HUES48 (cell line): ENCODE data around the gene LARP1B.
"Not testable (repeated sequence)": the region's sequence is repeated elsewhere in the genome, so short reads cannot be mapped to it uniquely, and the experiment has no call there.

ENCODE experiments used
- H3K27ac ChIP-seq: one replicate; pipeline ENCODE4 v1.7.0; 2013; ENCODE audit warnings: low read depth, low read length, inconsistent platforms
- H3K27me3 ChIP-seq: 2 replicates; pipeline ENCODE4 v1.6.1; 2013; ENCODE audit warnings: mild to moderate bottlenecking, low read length; ENCODE audit not compliant: control insufficient read depth, insufficient read depth
- H3K36me3 ChIP-seq: 2 replicates; pipeline ENCODE4 v1.6.1; 2013; ENCODE audit warnings: low read length; ENCODE audit not compliant: control insufficient read depth, insufficient read depth
- H3K4me1 ChIP-seq: 2 replicates; pipeline ENCODE4 v1.6.1; 2013; ENCODE audit warnings: mild to moderate bottlenecking, low read length; ENCODE audit not compliant: control insufficient read depth, insufficient read depth
- H3K4me3 ChIP-seq: 2 replicates; pipeline ENCODE4 v1.5.1; 2013; ENCODE audit warnings: mild to moderate bottlenecking, low read depth, low read length
- H3K9ac ChIP-seq: 2 replicates; pipeline ENCODE4 v1.6.1; 2013; ENCODE audit warnings: mild to moderate bottlenecking, low read depth, low read length, moderate library complexity
- H3K9me3 ChIP-seq: 2 replicates; pipeline ENCODE4 v1.6.1; 2013; ENCODE audit warnings: low read length; ENCODE audit not compliant: control insufficient read depth, insufficient read depth

Gene LARP1B

GRCh38 chr4:128141866-128142265 lies 80.8 kb downstream of the LARP1B start:
- Histone ChIP-seq H3K27ac (no peak overlapping the region), H3K27me3 (no peaks in the 10 kb centered on the region), H3K36me3 (no peaks in the 10 kb centered on the region; the same call in 1 of the 2 replicates), H3K4me3 (no peak overlapping the region), H3K4me1 (no peaks in the 10 kb centered on the region), H3K9ac (no peak overlapping the region), H3K9me3 (peaks cover 4% of the 10 kb centered on the region; the same call in 1 of the 2 replicates)

- Histone ChIP-seq H3K9me3 (peaks cover 4% of the 10 kb centered on the region; the same call in 1 of the 2 replicates), H3K9ac (no peak overlapping the region), H3K4me1 (no peaks in the 10 kb centered on the region), H3K27me3 (no peaks in the 10 kb centered on the region), H3K36me3 (no peaks in the 10 kb centered on the region), H3K4me3 (no peak overlapping the region), H3K27ac (no peak overlapping the region)
These were observed 84.6 kb downstream of the LARP1B start for GRCh38 chr4:128145727-128146126.

- no peaks in the 10 kb centered on the region for H3K27me3 ChIP-seq
- H3K4me3 ChIP-seq, result no peak overlapping the region
- H3K9ac ChIP-seq, result no peak overlapping the region
- H3K27ac ChIP-seq, result no peak overlapping the region
- H3K9me3 ChIP-seq, result no peaks in the 10 kb centered on the region
- H3K4me1 ChIP-seq, result no peaks in the 10 kb centered on the region
- H3K36me3 ChIP-seq, result no peaks in the 10 kb centered on the region; the same call in 1 of the 2 replicates
These were observed 92.7 kb downstream of the LARP1B start for GRCh38 chr4:128153800-128154199.

- Histone ChIP-seq H3K36me3 (no peaks in the 10 kb centered on the region; the same call in 1 of the 2 replicates), H3K27ac (no peak overlapping the region), H3K4me1 (peaks cover 3% of the 10 kb centered on the region; the same call in 1 of the 2 replicates), H3K9me3 (no peaks in the 10 kb centered on the region), H3K9ac (no peak overlapping the region), H3K4me3 (no peak overlapping the region), H3K27me3 (no peaks in the 10 kb centered on the region)
These were observed 94.2 kb downstream of the LARP1B start for GRCh38 chr4:128155231-128155855.

GRCh38 chr4:128155874-128156456 lies 94.9 kb downstream of the LARP1B start:
- Histone ChIP-seq H3K4me1 (peaks cover 9% of the 10 kb centered on the region; the same call in 1 of the 2 replicates), H3K27ac (no peak overlapping the region), H3K36me3 (no peaks in the 10 kb centered on the region; the same call in 1 of the 2 replicates), H3K9me3 (no peaks in the 10 kb centered on the region), H3K9ac (no peak overlapping the region), H3K4me3 (no peak overlapping the region), H3K27me3 (no peaks in the 10 kb centered on the region)

- H3K27me3 ChIP-seq, H3K36me3 ChIP-seq, H3K4me3 ChIP-seq, H3K27ac ChIP-seq, H3K9ac ChIP-seq, H3K9me3 ChIP-seq: not testable (repeated sequence)
- peaks cover 13% of the 10 kb centered on the region for H3K4me1 ChIP-seq
These were observed 95.4 kb downstream of the LARP1B start for GRCh38 chr4:128156472-128156871.

GRCh38 chr4:128158894-128159293 lies 97.8 kb downstream of the LARP1B start:
- no peak overlapping the region for H3K27ac ChIP-seq
- H3K27me3 ChIP-seq, result no peaks in the 10 kb centered on the region
- peaks cover 37% of the 10 kb centered on the region for H3K4me1 ChIP-seq
- H3K9me3 ChIP-seq, result no peaks in the 10 kb centered on the region
- no peaks in the 10 kb centered on the region; the same call in 1 of the 2 replicates for H3K36me3 ChIP-seq
- no peak overlapping the region for H3K9ac ChIP-seq
- no peak overlapping the region for H3K4me3 ChIP-seq

GRCh38 chr4:128159967-128160366 lies 98.9 kb downstream of the LARP1B start:
- no peak overlapping the region for H3K4me3 ChIP-seq
- no peak overlapping the region for H3K9ac ChIP-seq
- peaks cover 42% of the 10 kb centered on the region for H3K4me1 ChIP-seq
- H3K36me3 ChIP-seq, result no peaks in the 10 kb centered on the region; the same call in 1 of the 2 replicates
- no peaks in the 10 kb centered on the region for H3K9me3 ChIP-seq
- no peak overlapping the region for H3K27ac ChIP-seq
- no peaks in the 10 kb centered on the region for H3K27me3 ChIP-seq

DNA sequence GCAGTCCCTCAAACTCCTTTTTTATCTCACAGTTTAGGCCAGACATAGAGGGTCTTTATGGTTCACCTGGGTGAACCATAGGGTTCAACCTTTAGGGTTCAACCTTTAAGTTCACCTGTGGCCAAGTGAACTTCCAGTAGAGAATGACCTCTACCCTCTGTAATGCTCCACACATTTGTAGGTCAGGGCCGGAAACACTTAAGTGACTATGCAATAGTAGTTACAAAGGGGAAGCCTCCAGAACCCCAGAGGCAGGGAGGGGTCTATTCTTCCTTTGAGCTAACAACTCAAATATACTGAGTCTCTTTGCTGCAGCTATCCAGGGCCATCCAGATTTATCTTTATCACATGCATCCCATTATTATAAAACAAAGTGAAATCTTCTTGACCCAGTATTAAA lies 100.0 kb downstream of the LARP1B start:
- Histone ChIP-seq H3K36me3 (no peaks in the 10 kb centered on the region), H3K4me3 (no peak overlapping the region), H3K27me3 (no peaks in the 10 kb centered on the region), H3K9me3 (no peaks in the 10 kb centered on the region), H3K9ac (no peak overlapping the region), H3K27ac (peak overlapping the region; percentile 46), H3K4me1 (peaks cover 42% of the 10 kb centered on the region)

- Histone ChIP-seq H3K36me3 (no peaks in the 10 kb centered on the region), H3K4me1 (peaks cover 42% of the 10 kb centered on the region), H3K27me3 (no peaks in the 10 kb centered on the region), H3K9me3 (no peaks in the 10 kb centered on the region), H3K27ac (peak overlapping the region; percentile 87), H3K9ac (peak overlapping the region; percentile 47; the same call in 1 of the 2 replicates), H3K4me3 (no peak overlapping the region)
These were observed 101.3 kb downstream of the LARP1B start for GRCh38 chr4:128162434-128162833.
